AG04449 (cell line): ENCODE results near the gene ACKR3.

ENCODE experiments used
- CTCF ChIA-PET: fragments of 350-600 bp; formaldehyde crosslinking; extraction: SDS; loops from one replicate; lab custom pipeline; 2021; ENCODE audit warnings: antibody characterized with exemption; lab: Yijun Ruan, JAX
- POLR2A ChIA-PET: fragments of 400-600, 350-600 bp; formaldehyde crosslinking; extraction: SDS; loops from one replicate; lab custom pipeline; 2020; ENCODE audit warnings: antibody characterized with exemption, inconsistent platforms; lab: Yijun Ruan, JAX
- DNase-seq: peaks from one replicate; pipeline ENCODE4 v3.0.0-alpha.2; 2010; ENCODE audit warnings: low read depth, low spot score
- H3K4me3 ChIP-seq: 2 replicates; pipeline ENCODE4 v1.5.1; 2011; ENCODE audit warnings: low read depth, mild to moderate bottlenecking, control low read depth, low read length
- CTCF ChIP-seq: IDR thresholded peaks from one replicate; pipeline ENCODE4 v1.5.1; 2011; ENCODE audit warnings: mild to moderate bottlenecking, moderate library complexity, low read length, control low read depth, inconsistent platforms; ENCODE audit not compliant: insufficient read depth; ENCODE audit errors: missing control alignments

The ACKR3 gene

GRCh38 chr2:236590846-236591245 is 21.2 kb downstream of the ACKR3 start:
- no peak for DNase-seq
- ChIA-PET CTCF (interaction anchor here (1.0 kb wide), 1 partner anchor 20 kb away, joined by 3 read pairs; no protein-coding TSS in a partner anchor), POLR2A (no interaction called here)
- no peak for TF ChIP-seq CTCF
- no peak overlapping the region for H3K4me3 ChIP-seq

GRCh38 chr2:236592821-236593220 is 23.2 kb downstream of the ACKR3 start:
- DNase-seq: no peak
- TF ChIP-seq CTCF: no peak
- no peak overlapping the region for H3K4me3 ChIP-seq
- ChIA-PET POLR2A (no interaction called here), CTCF (no interaction called here)

GRCh38 chr2:236593531-236593930 is 23.9 kb downstream of the ACKR3 start:
- POLR2A ChIA-PET: no interaction called here
- CTCF ChIA-PET: no interaction called here
- TF ChIP-seq CTCF: no peak

GRCh38 chr2:236593956-236594355 is 24.3 kb downstream of the ACKR3 start:
- CTCF ChIA-PET: no interaction called here
- TF ChIP-seq CTCF: no peak
- POLR2A ChIA-PET: no interaction called here
- no peak for DNase-seq
- no peak overlapping the region for H3K4me3 ChIP-seq

More at GRCh38 chr2:236593531-236593930, 23.9 kb downstream of the ACKR3 start:
- DNase-seq: no peak
- no peak overlapping the region for H3K4me3 ChIP-seq

GRCh38 chr2:236597629-236598028 is 28.0 kb downstream of the ACKR3 start:
- ChIA-PET POLR2A (no interaction called here), CTCF (no interaction called here)
- TF ChIP-seq CTCF: no peak
- no peak for DNase-seq
- no peak overlapping the region for H3K4me3 ChIP-seq

- H3K4me3 ChIP-seq: no peak overlapping the region
- ChIA-PET POLR2A (no interaction called here), CTCF (no interaction called here)
- no peak for TF ChIP-seq CTCF
- DNase-seq: no peak
These were observed 29.4 kb downstream of the ACKR3 start for GRCh38 chr2:236599059-236599458.
